Right forelimb (tissue), 1 donor: ENCODE measurements around the gene AJUBA.
"Not testable (repeated sequence)": the region's sequence is repeated elsewhere in the genome, so short reads cannot be mapped to it uniquely, and the experiment has no call there.

Experiments used
- DNase-seq: peaks from one replicate; pipeline ENCODE4 v3.0.0-alpha.2; 2018

Gene AJUBA

GRCh38 chr14:22982477-22983245, at the start of gene AJUBA:
TSS of gene AJUBA (minus strand) at chr14:22982551. CDS start at chr14:22982266, 285 bp downstream.
- DNase-seq = peak; percentile 95

GRCh38 chr14:23030936-23031335, 48.6 kb upstream of the AJUBA start:
- no peak for DNase-seq

- DNase-seq = no peak
Observed at GRCh38 chr14:23028799-23029198, 46.4 kb upstream of the AJUBA start.

- DNase-seq = no peak
Observed at GRCh38 chr14:23025151-23025814, 42.9 kb upstream of the AJUBA start.

GRCh38 chr14:23024612-23025075, 42.3 kb upstream of the AJUBA start:
- DNase-seq = no peak

- DNase-seq = no peak
Observed at GRCh38 chr14:23023795-23024152, 41.4 kb upstream of the AJUBA start.

GRCh38 chr14:23023022-23023794, 40.9 kb upstream of the AJUBA start:
- no peak for DNase-seq

GRCh38 chr14:23021889-23022442, 39.6 kb upstream of the AJUBA start:
- DNase-seq = no peak

- DNase-seq = no peak
Observed at GRCh38 chr14:23021434-23021833, 39.1 kb upstream of the AJUBA start.

GRCh38 chr14:23020143-23021128, 38.1 kb upstream of the AJUBA start:
- DNase-seq = no peak

- DNase-seq = no peak
Observed at GRCh38 chr14:23018107-23018506, 35.8 kb upstream of the AJUBA start.

GRCh38 chr14:23017091-23017490, 34.7 kb upstream of the AJUBA start:
- DNase-seq = no peak

- no peak for DNase-seq
Observed at GRCh38 chr14:23015618-23016017, 33.3 kb upstream of the AJUBA start.

GRCh38 chr14:23013749-23014054, 31.4 kb upstream of the AJUBA start:
- not testable (repeated sequence) for DNase-seq

- no peak for DNase-seq
Observed at GRCh38 chr14:23013054-23013748, 30.9 kb upstream of the AJUBA start.

- DNase-seq = peak; percentile 88
Observed at GRCh38 chr14:23009939-23010726, 27.8 kb upstream of the AJUBA start, which contains the start of gene C14orf93. TSS of gene C14orf93 (minus strand) at chr14:23010143. CDS start at chr14:22999023, 11,120 bp downstream.

- no peak for DNase-seq
Observed at GRCh38 chr14:23009483-23009938, 27.2 kb upstream of the AJUBA start.

- DNase-seq = no peak
Observed at GRCh38 chr14:23008831-23009230, 26.5 kb upstream of the AJUBA start.

- peak; percentile 97 for DNase-seq
Observed at GRCh38 chr14:23006544-23007419, 24.4 kb upstream of the AJUBA start.
